H9 (cell line): ENCODE results near the gene HSFX2. TPM values are rescaled to one million over a fixed set of nuclear protein-coding genes. Genes with fewer than 3 reads are reported as not detected.
"Not testable (repeated sequence)": the region's sequence is repeated elsewhere in the genome, so short reads cannot be mapped to it uniquely, and the experiment has no call there.

Experiments
- DNase-seq: peaks from one replicate; pipeline ENCODE4 v3.0.0-alpha.2; 2017
- H2AFZ ChIP-seq: one replicate; pipeline ENCODE4 v1.6.1; 2013; ENCODE audit warnings: mild to moderate bottlenecking, low read length, control low read depth, moderate library complexity
- H2AK5ac ChIP-seq: 2 replicates; pipeline ENCODE4 v1.6.1; 2013; ENCODE audit warnings: low read length, control low read depth, mixed read lengths; ENCODE audit not compliant: insufficient read length
- H2BK120ac ChIP-seq: one replicate; pipeline ENCODE4 v1.6.1; 2013; ENCODE audit warnings: low read depth, mild to moderate bottlenecking, low read length, control low read depth, inconsistent platforms; ENCODE audit not compliant: poor library complexity, severe bottlenecking
- H2BK12ac ChIP-seq: 2 replicates; pipeline ENCODE4 v1.6.1; 2013; ENCODE audit warnings: low read length, control low read depth, mixed read lengths, low read depth; ENCODE audit not compliant: insufficient read length
- H2BK15ac ChIP-seq: 2 replicates; pipeline ENCODE4 v1.6.1; 2013; ENCODE audit warnings: low read depth, low read length, control low read depth
- H2BK20ac ChIP-seq: one replicate; pipeline ENCODE4 v1.6.1; 2013; ENCODE audit warnings: low read depth, mild to moderate bottlenecking, low read length, control low read depth, inconsistent platforms; ENCODE audit not compliant: poor library complexity, severe bottlenecking
- H2BK5ac ChIP-seq: 2 replicates; pipeline ENCODE4 v1.6.1; 2013; ENCODE audit warnings: low read length, control low read depth, mixed read lengths; ENCODE audit not compliant: insufficient read length
- H3K14ac ChIP-seq: 2 replicates; pipeline ENCODE4 v1.6.1; 2013; ENCODE audit warnings: low read length, control low read depth; ENCODE audit not compliant: insufficient read depth
- H3K18ac ChIP-seq: 2 replicates; pipeline ENCODE4 v1.6.1; 2013; ENCODE audit warnings: low read depth, mild to moderate bottlenecking, mixed read lengths, low read length, control low read depth; ENCODE audit not compliant: insufficient read length
- H3K23ac ChIP-seq: 2 replicates; pipeline ENCODE4 v1.6.1; 2013; ENCODE audit warnings: low read length, control low read depth, mixed read lengths, low read depth; ENCODE audit not compliant: insufficient read length
- H3K23me2 ChIP-seq: 2 replicates; pipeline ENCODE4 v1.6.1; 2013; ENCODE audit warnings: low read depth, mild to moderate bottlenecking, mixed read lengths, low read length, control low read depth; ENCODE audit not compliant: insufficient read length, poor library complexity, severe bottlenecking
- H3K27ac ChIP-seq: 2 replicates; pipeline ENCODE4 v1.5.1; 2013; ENCODE audit warnings: low read length, control low read depth, mixed read lengths, low read depth; ENCODE audit not compliant: insufficient read length
- H3K27me3 ChIP-seq: 2 replicates; pipeline ENCODE4 v1.6.1; 2013; ENCODE audit warnings: low read length, control low read depth, inconsistent platforms; ENCODE audit not compliant: insufficient read depth
- H3K4ac ChIP-seq: 2 replicates; pipeline ENCODE4 v1.6.1; 2013; ENCODE audit warnings: low read depth, mild to moderate bottlenecking, control low read depth, inconsistent platforms, low read length, moderate library complexity
- H3K4me1 ChIP-seq: 2 replicates; pipeline ENCODE4 v1.6.1; 2013; ENCODE audit warnings: low read length, control low read depth, inconsistent platforms; ENCODE audit not compliant: insufficient read depth
- H3K4me2 ChIP-seq: 2 replicates; pipeline ENCODE4 v1.6.1; 2013; ENCODE audit warnings: low read length, control low read depth, mixed read lengths; ENCODE audit not compliant: insufficient read length, insufficient read depth
- H3K56ac ChIP-seq: 2 replicates; pipeline ENCODE4 v1.6.1; 2013; ENCODE audit warnings: low read depth, mild to moderate bottlenecking, mixed read lengths, low read length, control low read depth; ENCODE audit not compliant: insufficient read length
- H3K79me1 ChIP-seq: 2 replicates; pipeline ENCODE4 v1.6.1; 2013; ENCODE audit warnings: low read depth, mild to moderate bottlenecking, moderate library complexity, low read length, control low read depth, inconsistent platforms; ENCODE audit not compliant: insufficient read depth, poor library complexity, severe bottlenecking
- H3K79me2 ChIP-seq: 2 replicates; pipeline ENCODE4 v1.6.1; 2013; ENCODE audit warnings: low read length, control low read depth, inconsistent platforms; ENCODE audit not compliant: insufficient read depth
- H3K9ac ChIP-seq: 2 replicates; pipeline ENCODE4 v1.6.1; 2013; ENCODE audit warnings: low read length, control low read depth, mixed read lengths; ENCODE audit not compliant: insufficient read length; ENCODE audit errors: extremely low read depth
- H3K9me3 ChIP-seq: one replicate; pipeline ENCODE4 v1.6.1; 2013; ENCODE audit warnings: low read depth, low read length, inconsistent platforms; ENCODE audit not compliant: control insufficient read depth
- H3T11ph ChIP-seq: one replicate; pipeline ENCODE4 v1.6.1; 2013; ENCODE audit warnings: mild to moderate bottlenecking, low read length, control low read depth, inconsistent platforms
- H4K20me1 ChIP-seq: one replicate; pipeline ENCODE4 v1.6.1; 2013; ENCODE audit not compliant: control insufficient read depth, insufficient read length, insufficient read depth
- H4K5ac ChIP-seq: 2 replicates; pipeline ENCODE4 v1.6.1; 2013; ENCODE audit warnings: low read depth, mild to moderate bottlenecking, mixed read lengths, low read length, control low read depth; ENCODE audit not compliant: insufficient read length
- H4K8ac ChIP-seq: replicated peaks from 2 replicates; pipeline ENCODE4 v1.6.1; 2013; ENCODE audit warnings: low read length, control low read depth, mixed read lengths, low read depth; ENCODE audit not compliant: insufficient read length
- H4K91ac ChIP-seq: 2 replicates; pipeline ENCODE4 v1.6.1; 2013; ENCODE audit warnings: low read depth, mild to moderate bottlenecking, moderate library complexity, mixed read lengths, low read length, control low read depth; ENCODE audit not compliant: insufficient read length
- H3K27ac Mint-ChIP-seq, 3 experiments: 2 replicates in 2 of 3; 3 replicates in 1 of 3; pipeline ENCODE4 v1.8.0; 2020 to 2021; ENCODE audit warnings: mixed read lengths in 3 of 3, mild to moderate bottlenecking in 1 of 3, moderate library complexity in 1 of 3
- H3K27me3 Mint-ChIP-seq: 2 replicates; pipeline ENCODE4 v1.8.0; 2021; ENCODE audit warnings: low read depth, mild to moderate bottlenecking, moderate library complexity, mixed read lengths
- H3K36me3 Mint-ChIP-seq, 3 experiments: 2 replicates in 2 of 3; 3 replicates in 1 of 3; pipeline ENCODE4 v1.8.0; 2020 to 2021; ENCODE audit warnings: low read depth in 3 of 3, mixed read lengths in 3 of 3; ENCODE audit not compliant: insufficient read depth in 1 of 3
- H3K4me1 Mint-ChIP-seq, 2 experiments: 2 replicates each; pipeline ENCODE4 v1.8.0; 2020; ENCODE audit warnings: mixed read lengths in 2 of 2
- H3K4me3 Mint-ChIP-seq, 2 experiments: 2 replicates in 1 of 2; 3 replicates in 1 of 2; pipeline ENCODE4 v1.8.0; 2020 to 2021; ENCODE audit warnings: mild to moderate bottlenecking in 2 of 2, mixed read lengths in 2 of 2, moderate library complexity in 1 of 2
- H3K9me3 Mint-ChIP-seq, 2 experiments: 2 replicates in 1 of 2; 3 replicates in 1 of 2; pipeline ENCODE4 v1.8.0; 2020; ENCODE audit warnings: mild to moderate bottlenecking in 2 of 2, mixed read lengths in 2 of 2, moderate library complexity in 1 of 2
- WGBS: extraction: QIAGEN DNeasy Blood & Tissue Kit; methylation state at CpG from one replicate; pipeline ENCODE4 v1.1.7; 2013; ENCODE audit warnings: missing lambda C conversion rate, low lambda C conversion rate, mixed read lengths; ENCODE audit not compliant: insufficient read length; ENCODE audit errors: extremely low coverage; 5-methylcytosine and 5-hydroxymethylcytosine counted together
- total RNA-seq: library from RNA; stranded (reverse); gene quantifications from 2 replicates; pipeline ENCODE4 v1.2.1, GENCODE V29; 2021

The HSFX2 gene
- total RNA-seq, 1 experiment from 2014 or later = not detected

GRCh38 chrX:149551939-149552248, 43.2 kb downstream of the HSFX2 start:
- H2BK12ac ChIP-seq, H3K27ac Mint-ChIP-seq, H3T11ph ChIP-seq, H3K4ac ChIP-seq, H3K18ac ChIP-seq, H2AFZ ChIP-seq, H3K23me2 ChIP-seq, H4K91ac ChIP-seq, H3K4me1 Mint-ChIP-seq, H3K56ac ChIP-seq, H3K4me1 ChIP-seq, H3K36me3 Mint-ChIP-seq, H2BK20ac ChIP-seq, H2BK15ac ChIP-seq, H3K79me2 ChIP-seq, H3K9me3 Mint-ChIP-seq, H3K27ac ChIP-seq, H2AK5ac ChIP-seq, H3K14ac ChIP-seq, H3K9ac ChIP-seq, H4K8ac ChIP-seq, H3K4me2 ChIP-seq, H2BK5ac ChIP-seq, H3K23ac ChIP-seq, H3K9me3 ChIP-seq, H3K27me3 ChIP-seq, H2BK120ac ChIP-seq, H3K79me1 ChIP-seq, H3K27me3 Mint-ChIP-seq, H4K20me1 ChIP-seq, H3K4me3 Mint-ChIP-seq, DNase-seq, H4K5ac ChIP-seq: not testable (repeated sequence)
- WGBS = no CpG with 5 or more reads among the region's 6 CpGs

- H3K9me3 ChIP-seq, H3T11ph ChIP-seq, H3K18ac ChIP-seq, H3K4ac ChIP-seq, H3K9ac ChIP-seq, H4K20me1 ChIP-seq, H3K14ac ChIP-seq, H3K23me2 ChIP-seq, H3K56ac ChIP-seq, H2AK5ac ChIP-seq, H3K79me2 ChIP-seq, H3K4me1 ChIP-seq, H3K36me3 Mint-ChIP-seq, H3K27me3 ChIP-seq, H3K27ac ChIP-seq, H3K79me1 ChIP-seq, H3K9me3 Mint-ChIP-seq, H2BK5ac ChIP-seq, H3K27me3 Mint-ChIP-seq, H3K23ac ChIP-seq, H3K27ac Mint-ChIP-seq, H2BK12ac ChIP-seq, H3K4me1 Mint-ChIP-seq, H4K5ac ChIP-seq, DNase-seq, H2AFZ ChIP-seq, H4K91ac ChIP-seq, H2BK20ac ChIP-seq, H3K4me2 ChIP-seq, H2BK15ac ChIP-seq, H2BK120ac ChIP-seq, H4K8ac ChIP-seq, H3K4me3 Mint-ChIP-seq: not testable (repeated sequence)
- WGBS = no CpG with 5 or more reads among the region's 4 CpGs
Observed at GRCh38 chrX:149551245-149551938, 43.7 kb downstream of the HSFX2 start.
